NOMO-1 treated with DMSO at 0.1 percent for 48 hours (cell line): Measurements from ENCODE around the gene WIPF3.

Source experiments
- DNase-seq: peaks from one replicate; lab custom pipeline; 2025; ENCODE audit not compliant: unreplicated experiment; lab: John Stamatoyannopoulos, UW

WIPF3 gene

DNA sequence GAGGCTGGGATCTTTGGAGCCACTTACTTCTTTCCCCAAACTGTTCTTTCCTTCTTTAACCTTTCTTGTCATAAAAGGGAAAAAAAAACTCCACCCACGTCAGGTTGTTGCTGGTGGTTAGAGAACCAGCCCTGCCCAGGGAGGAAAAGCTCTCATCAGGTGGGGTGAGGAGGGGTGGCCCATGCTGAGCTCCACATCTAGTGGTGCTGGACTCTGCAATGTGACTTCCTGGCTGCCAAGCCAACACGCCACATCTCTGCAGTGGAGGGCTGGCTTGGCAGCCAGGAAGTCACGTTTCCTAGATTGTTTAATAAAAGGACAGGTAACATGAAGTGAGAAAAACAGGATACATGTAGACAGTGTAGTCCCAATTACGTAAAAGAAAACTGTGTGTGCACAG, 37.4 kb downstream of the WIPF3 start:
- no peak for DNase-seq

DNA sequence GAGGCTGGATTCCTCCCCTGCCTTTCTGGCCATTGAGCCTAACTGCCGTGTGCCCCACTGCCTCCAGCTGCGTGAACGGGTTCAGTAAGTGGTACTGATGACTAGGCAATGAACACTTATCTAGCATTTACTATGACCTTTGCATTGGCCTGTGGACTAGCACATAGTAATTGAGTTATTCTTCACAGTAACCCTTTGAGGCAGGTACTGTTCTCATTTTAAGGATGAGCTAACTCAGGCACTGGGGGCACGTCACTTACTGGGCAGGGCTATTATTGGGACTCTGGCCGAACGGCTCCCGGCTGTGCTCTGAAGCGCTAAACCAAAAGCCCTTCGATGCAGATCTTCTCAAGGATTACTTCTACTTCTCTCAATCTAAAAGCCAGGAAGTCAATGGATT, 38.3 kb downstream of the WIPF3 start:
- DNase-seq, result no peak

DNA sequence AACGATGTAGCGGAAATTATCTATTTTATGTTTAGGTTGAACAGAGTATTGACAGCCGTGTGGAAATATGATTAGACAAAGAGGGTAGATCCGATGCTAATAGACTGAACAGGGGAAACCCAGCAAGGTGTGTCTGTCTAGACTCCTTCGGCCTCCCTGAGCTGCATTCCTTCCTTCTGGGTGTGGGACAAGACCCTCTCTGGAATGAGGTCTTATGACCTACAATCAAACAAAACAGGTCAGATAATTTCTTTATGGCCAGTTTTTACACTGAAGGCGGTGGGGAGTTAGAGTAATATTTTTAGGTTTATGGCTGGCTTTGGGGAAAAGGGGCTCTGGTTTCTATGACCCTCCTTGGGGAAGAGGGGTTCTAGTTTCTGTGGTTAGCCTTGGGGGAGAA, 41.2 kb downstream of the WIPF3 start:
- no peak for DNase-seq

DNA sequence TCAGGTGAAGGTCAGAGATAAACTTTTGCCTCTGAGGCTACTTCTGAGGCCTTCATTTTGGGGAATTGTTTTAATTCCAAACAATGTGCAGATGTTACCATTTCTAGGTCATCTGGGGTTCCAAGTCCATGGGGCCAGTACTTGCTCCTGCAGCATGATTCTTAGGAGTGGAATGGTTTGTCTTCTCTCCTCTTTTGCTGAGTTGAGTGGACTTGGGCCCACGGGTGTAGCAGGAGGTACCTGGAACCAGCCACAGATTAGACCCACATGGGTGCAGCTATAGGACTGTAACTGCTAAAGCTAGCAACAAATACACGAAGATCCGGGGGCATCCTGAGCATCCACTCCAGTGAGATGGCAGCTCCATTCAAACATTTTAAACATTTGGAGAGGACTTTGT, 41.6 kb downstream of the WIPF3 start:
- DNase-seq, result no peak

DNA sequence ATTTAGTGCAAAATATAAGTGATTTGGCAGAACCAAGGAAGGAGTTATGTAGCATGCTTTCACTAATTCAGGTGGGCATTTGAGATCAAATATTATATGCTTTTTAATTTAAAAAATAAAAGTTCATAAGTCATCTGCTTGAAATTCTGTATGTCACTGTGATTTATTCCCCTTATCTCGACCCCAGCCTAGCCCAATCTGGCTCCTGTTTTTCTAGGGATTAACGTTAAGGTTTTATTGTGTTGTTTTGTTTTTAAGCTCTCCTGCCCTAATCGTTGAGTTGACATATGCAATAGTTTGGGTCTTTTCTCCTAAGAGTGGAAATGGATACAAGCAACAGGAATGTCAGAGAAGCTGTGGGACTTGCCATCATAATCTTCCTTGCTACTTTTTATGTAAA, 42.6 kb downstream of the WIPF3 start:
- no peak for DNase-seq

DNA sequence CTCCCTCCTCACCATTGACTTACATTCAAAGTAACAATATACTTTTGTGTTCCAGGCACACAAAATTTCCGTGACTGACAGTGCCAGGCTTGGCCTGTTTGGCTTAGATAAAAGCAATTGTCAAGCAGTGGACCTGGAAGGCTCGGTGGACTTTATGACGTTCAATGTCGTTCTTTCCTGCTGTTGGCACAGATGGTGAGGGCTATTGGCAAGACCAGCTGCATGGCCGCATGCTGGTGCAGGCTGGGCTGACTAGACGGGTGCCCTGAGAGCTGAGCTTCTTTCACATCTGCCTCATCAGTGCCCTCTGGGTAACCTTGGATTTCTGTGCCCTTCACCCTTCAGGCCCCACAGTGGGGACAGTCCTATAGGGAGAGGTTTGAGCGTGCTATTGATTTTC, 45.2 kb downstream of the WIPF3 start:
- no peak for DNase-seq

DNA sequence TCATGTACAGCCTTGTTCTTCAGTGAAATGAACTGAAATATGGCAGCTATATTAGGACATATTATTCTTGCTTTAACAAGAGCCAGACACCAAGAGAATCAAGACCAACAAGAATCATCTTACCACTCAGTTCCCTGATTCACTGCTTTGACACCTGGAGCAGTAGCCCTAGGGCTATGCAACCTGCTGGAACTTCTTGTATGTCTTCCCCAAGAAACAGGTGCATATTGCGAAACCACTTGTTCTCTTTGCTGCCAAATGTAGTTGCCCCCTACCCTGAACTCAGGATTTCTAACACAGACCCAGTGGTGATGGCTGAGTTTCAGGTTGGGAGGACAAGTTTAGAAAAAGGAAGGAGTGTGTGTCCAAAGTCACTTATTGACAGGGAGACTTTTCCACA, 46.1 kb downstream of the WIPF3 start:
- no peak for DNase-seq

DNA sequence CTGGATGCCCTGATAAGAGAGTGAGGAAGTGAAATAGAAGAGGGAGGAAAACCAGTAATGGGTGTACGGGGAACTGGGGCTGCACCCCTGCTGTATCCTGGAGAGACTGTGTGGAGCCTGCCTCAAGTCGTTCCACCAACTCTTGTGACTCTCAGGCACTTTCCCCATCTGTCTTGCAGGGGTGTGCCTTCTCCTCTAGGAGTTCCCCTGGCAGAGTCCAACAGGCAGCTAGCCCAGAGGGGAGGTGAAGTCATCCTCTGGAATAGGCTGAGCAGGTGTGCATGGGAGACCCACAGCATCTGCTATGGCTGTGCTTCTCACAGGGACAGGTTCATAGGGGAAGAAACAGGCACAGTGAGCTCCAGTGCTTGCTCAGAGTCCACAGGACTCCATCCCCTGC, 46.8 kb downstream of the WIPF3 start:
- DNase-seq, result no peak

DNA sequence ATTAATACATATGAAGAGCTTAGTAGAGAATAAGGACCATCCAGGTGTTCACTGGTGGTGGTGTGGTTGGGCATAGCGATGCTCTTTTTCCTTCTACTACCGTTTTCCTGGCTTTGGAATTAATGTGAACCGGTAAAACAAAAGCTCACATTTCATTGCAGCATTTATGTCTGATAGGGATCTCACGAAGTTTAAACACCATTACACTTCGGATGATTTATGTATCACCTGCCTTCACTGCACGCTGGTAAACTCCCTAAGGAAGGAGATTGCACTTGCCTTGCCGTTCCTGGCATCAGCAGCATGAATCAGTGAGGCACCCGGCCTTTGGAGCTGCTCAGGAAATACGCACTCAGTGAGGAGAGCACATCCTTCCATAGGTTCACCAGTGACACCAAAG, 47.5 kb downstream of the WIPF3 start:
- no peak for DNase-seq

DNA sequence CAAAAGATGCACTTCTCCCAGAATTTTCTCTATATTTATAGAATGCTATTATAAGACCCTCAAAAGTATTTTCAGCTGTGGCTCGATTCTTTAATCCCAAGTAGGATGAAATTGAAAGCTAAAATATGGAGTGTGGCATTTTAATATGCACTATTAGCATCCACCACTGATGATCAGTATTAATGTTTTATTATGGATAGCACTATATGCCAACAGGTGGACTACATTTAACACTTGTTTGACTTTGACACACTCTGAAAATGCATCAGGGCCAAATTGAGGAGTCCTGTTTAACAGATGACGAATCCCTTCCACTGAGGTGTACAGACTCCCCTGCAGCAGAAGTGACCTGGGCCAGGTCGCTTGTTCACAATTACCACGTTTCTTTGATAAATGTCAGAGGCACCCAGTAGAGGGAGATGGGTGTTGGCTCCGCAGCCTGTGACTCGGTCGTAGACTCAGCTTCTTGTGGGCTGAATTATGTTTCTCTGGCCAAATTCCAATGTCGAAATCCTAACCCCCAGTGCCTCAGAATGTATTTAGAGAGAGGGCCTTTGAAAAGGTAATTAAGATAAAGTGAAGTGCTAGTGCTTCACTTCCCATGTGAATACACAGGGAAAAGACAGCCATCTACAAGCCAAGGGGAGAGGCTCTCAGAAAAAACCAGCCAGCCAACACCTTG, 48.1 kb downstream of the WIPF3 start:
- no peak for DNase-seq

DNA sequence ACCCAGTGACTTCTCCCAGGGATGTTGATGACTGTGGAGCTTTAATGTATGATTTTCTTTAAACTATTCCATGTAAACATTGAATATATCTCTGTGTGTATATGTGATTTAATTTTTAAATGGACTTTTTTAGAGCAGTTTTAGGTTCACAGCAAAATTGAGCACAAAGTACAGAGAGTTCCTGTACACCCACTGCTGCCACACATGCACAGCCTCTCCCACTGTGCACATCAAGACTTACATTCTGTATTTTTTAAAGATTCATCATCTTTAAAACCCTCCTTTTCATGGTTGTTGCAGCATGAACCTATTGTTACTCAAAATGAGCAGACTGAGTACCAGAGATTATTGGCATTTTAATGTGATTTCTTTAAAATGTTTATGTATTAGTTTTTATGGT, 51.3 kb downstream of the WIPF3 start:
- DNase-seq, result no peak

DNA sequence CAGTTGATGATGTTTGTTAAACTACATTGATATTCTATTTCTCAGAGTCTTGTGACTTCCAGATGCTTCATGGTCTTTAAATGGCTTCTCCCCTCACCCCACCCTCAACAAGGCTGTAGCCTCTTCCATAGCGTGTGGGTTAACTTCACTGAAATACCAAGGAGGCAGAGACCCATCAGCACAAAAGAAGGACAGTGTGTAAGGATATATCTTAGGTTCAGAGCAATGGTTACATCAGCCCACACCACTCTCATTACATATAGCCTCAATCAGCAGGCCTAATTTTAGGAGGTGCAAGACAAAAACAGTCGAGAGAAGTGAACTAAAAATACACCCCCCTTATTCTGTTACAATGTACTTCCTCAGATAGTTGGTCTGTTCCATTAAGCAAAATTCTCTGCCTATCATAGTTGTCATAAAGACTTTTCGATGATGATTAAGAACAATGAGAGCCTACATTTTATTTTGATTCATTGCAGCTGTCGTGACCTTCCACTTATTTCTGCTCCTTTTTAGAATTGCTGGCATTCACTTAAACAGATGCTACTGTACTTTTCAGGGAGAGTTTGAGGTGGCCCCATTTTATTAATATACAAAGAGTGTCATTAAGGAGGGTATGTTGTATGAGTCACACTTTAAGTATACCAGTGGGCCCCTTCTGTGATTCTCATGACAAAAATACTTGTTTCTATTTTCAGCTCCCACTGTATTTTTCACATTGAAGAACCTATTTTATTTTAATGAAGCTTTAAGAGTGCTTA, 52.1 kb downstream of the WIPF3 start:
- no peak for DNase-seq

DNA sequence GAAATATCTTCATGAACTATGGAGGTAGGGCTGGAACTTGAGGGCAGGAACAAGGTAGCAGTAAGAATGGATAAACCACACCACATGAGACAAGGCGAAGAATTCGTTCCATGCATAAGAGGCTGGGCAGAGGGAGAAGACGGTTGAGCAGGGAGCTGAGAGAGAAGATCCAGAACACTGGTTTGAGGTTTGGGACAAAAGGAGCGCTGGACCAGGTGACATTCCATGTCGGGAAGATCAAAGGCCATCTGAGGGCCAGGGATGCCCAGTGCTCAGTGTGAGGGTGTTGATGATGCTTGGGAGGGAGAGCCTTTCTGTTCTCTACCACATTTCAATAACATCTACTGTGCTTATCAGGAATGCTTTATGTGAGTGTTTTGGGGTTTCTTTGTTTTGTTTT, 52.8 kb downstream of the WIPF3 start:
- DNase-seq, result no peak

DNA sequence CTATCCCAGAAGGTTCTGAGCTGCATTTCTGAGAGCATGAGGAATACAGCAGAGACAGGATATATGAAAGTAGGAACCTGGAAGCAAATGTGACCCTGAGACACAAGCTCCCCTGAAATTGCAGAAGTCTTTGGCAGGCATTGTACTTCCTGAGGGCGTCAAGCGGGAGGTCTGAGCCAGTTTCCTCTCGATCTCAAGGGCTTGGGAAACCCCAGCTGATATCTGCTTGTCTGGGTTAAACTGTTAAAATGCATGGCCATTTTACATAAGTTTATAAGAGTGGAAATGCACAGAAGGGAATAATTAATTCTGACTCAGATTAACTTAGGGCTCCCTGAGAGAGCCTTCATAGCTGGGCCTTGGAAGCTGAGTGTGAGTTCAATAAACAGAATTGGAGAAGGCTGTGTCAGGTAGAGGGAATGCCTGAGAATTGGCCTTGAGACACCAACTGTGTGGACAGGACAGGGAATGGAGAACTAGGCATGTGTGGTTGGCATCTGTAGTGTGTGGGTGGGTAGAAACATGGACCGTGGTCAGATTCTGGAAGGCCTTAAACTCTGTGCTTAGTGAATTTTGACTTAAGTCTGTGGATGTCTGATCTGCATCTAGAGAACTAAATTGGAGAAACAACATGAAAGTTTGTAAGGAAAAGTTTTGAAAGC, 53.3 kb downstream of the WIPF3 start:
- DNase-seq, result peak; percentile 24

DNA sequence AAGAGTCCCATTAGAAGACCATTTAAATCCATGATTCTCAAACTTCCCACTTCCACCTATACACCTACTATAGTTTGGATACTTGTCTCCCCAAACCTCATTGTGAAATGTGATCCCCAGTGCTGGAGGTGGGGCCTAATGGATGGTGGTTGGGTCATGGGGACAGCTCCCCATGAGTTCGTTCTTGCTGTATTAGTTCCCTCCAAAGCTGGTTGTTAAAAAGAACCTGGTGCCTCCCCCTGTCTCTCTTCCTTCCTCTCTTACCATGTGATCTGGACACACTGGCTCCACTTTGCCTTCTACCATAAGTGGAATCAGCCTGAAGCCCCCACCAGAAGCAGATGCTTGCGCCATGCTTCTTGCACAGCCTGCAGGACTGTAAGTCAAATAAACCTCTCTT, 53.9 kb downstream of the WIPF3 start:
- DNase-seq, result no peak

DNA sequence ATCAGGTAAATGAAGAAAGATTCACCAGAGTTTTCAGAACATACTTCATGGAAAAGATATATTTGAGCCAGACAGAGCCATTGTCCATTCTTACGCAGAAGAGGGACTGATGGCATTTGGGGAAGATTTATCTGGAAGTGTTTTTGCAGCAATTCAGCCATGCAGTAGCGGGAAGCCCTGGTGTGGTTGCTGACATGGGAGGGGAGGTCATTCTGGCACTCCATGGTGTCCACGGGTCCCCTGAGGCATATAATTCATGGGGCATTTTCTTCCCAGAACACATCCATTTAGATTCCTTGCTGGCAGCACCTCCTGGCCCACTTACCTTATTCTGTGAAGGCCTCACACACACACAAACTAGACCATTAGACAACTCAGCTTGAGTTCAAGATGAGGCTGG, 55.6 kb downstream of the WIPF3 start:
- DNase-seq, result no peak

DNA sequence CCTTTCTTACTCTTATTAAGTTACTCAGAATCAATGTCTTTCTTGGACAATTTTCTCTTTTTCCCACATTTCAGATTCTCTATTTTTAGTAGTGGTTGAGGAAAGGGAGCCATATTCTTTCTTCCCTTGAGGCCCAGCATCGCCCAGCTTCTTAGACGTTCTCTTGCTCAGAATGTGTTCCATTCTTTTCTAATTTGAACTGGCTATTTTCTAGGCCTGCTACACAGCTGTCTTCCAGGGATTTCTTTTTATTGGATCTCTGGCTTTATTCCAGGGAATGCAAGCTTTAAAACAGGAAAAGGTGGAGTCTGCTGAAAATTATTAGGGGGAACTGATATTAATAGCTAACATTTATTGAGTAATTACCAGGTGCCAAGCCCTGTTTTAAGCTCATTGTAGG, 58.3 kb downstream of the WIPF3 start:
- DNase-seq, result no peak

DNA sequence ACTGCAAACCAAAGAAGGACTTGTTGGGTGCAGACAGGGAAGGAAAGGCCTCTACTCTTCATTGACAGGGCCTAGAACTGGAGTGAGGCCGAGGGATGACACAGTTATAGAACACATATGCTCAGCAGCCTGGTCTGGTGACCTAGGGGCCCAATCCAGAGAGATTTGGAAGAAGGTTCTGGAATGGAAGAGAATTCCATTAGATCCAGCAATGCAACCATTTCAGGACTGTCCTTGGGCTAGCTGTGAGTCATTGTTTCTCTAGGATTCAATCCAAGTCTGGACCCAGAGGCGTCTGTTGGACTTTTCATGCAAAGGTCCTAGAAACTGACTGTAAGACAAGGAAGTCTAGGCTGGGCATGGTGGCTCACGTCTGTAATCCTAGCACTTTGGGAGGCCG, 59.2 kb downstream of the WIPF3 start:
- DNase-seq, result no peak

DNA sequence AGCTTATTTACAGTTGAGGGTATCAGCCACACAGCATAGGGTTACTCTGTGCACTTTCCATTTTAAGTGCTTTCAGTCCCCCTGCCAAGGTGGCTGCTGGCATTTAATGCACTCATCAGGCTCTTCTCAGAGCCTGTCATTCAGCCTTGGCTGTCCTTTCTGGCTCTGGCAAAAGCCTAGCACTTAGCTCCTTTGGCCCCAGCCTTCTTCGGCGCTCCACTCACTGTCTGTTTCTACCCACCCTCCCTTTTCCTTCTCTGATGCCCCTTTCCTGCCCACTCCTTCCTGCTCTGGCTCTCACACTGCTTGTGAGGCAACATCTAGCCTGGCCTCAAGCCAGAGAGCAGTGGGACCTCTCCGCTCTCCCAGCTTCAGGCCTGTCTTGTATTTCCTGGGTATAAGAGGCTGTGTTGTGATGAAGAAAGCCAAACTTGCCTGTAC, 60.2 kb downstream of the WIPF3 start:
- no peak for DNase-seq

DNA sequence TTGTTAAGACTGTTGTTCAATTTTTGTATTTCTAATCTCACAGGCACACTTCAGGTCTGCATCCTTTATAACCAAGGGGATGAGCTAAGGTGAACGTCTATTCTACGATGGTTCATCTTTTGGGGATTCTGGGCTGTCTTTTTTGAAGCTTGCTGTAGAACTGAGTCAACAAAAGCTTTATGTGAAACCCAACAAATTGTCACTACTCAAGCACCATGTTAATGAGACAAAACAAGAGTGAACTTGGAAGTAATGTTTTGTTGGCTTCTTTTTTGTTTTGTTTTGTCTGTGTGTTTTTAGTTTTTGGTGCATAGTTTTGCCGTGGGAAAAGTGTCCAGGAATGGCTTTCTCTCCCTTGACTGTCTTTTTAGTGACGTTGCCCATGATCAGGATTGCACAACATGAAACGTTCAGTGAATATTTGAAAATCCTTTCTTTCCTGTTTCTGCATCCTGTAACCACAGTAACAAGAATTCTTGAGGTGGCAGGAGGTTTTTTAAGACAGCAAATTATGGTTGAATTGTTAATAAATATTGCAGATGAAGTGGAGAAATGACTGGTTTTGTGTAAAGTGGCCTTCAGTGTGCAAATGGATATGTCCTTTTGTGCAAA, 65.6 kb downstream of the WIPF3 start:
- peak; percentile 8 for DNase-seq

DNA sequence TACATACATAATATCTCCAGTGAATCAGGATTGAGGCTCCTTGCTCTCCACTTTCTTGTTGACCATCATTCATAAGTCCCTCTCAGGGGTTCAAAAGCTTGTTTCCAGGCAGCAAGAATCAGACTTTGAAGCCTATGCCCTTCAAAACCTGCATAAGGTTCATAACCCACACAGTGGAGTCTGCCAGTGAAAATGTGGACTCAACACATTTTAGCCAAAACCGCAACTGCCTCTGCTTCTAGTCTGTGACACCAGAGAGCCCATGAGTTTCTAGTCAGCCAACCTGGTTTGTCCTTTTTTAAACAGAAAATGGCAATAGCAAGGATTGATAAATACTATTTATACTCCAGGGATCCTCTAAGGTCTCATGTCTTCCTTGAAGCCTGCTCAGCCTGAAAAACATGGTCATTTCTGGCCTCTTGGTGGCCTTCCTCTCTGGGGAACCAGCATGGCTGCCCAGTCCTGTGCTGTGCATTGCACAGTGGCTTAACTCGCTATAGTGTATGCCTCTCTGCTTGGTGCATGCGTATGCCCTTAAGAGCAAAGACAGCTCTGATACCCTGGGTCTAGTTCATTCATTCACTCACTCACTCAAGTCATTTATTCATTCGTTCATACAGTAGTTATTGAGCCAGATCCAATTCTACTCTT, 67.5 kb downstream of the WIPF3 start:
- DNase-seq, result no peak
